ENCODE results near the gene PAK1IP1.
"Not testable (repeated sequence)": the region's sequence is repeated elsewhere in the genome, so short reads cannot be mapped to it uniquely, and the experiment has no call there.

Gene PAK1IP1

DNA sequence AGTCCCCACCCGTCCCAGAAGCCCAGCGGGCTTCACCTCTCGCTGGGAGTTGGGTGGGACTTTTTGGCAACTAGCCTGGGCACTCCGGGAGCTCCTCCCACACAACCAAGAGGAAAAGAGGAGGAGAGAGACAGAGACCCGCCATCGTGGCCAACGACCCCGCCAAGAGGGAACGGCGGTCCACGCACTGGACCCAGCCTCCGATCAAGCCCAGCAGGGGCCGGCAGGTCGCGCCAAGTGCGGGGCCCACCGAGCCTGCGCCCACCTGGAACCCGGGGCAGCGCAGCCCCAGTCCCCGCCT, 25.1 kb downstream of the PAK1IP1 start:
- H2AK5ac ChIP-seq (ENCODE audit: low read depth, low read length): peak overlapping the region; percentile 60
- no peaks in the 10 kb centered on the region for H3K27me3 ChIP-seq (ENCODE audit: control insufficient read depth in 3 of 3, insufficient read depth in 3 of 3, low read depth in 1 of 3, low read length in 3 of 3)

DNA sequence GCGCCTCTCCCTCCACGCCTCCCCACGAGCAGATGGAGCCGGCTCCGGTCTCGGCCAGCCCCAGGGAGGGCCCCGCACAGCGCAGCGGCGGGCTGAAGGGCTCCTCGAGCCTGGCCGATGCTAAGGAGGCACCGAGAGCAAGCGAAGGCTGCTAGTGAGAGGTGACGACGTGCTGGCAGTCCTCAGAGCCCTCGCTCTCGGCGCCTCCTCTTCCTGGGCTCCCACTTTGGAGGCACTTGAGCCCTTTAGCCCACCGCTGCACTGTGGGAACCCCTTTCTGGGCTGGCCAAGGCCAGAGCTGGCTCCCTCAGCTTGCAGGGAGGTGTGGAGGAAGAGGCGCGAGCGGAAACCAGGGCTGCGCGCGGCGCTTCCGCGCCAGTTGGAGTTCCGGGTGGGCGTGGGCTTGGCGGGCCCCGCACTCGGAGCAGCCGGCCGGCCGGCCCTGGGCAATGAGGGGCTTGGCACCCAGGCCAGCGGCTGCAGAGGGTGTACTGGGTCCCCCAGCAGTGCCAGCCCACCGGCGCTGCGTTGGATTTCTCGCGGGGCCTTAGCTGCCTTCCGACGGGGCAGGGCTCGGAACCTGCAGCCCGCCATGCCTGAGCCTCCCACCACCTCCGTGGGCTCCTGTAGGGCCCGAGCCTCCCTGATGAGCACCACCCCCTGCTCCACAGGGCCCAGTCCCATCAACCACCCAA, 25.6 kb downstream of the PAK1IP1 start:
- H3K14ac ChIP-seq (ENCODE audit: low read length): no peak overlapping the region
- no peaks in the 10 kb centered on the region for H3K27me3 ChIP-seq (ENCODE audit: control insufficient read depth in 3 of 3, insufficient read depth in 3 of 3, low read depth in 1 of 3, low read length in 3 of 3)
- no peak overlapping the region for H3K27ac ChIP-seq (replicated peaks; ENCODE audit: low read length)
- no peak overlapping the region for H2BK120ac ChIP-seq (ENCODE audit: low read depth, low read length)
- H2AK5ac ChIP-seq (ENCODE audit: low read depth, low read length): peak overlapping the region; percentile 60
- H3K4me3 ChIP-seq (ENCODE audit: low read length in 2 of 2): no peak overlapping the region
- H2BK5ac ChIP-seq (ENCODE audit: low read length): no peak overlapping the region
- peaks cover 2 to 15% of the 10 kb centered on the region in 2 donors for H3K9me3 ChIP-seq (replicated peaks in 1 of 2; ENCODE audit: control insufficient read depth in 2 of 2, insufficient read depth in 1 of 2, low read depth in 1 of 2, low read length in 2 of 2)
- no peak overlapping the region for H2BK15ac ChIP-seq (ENCODE audit: low read length)
- H2AFZ ChIP-seq (ENCODE audit: low read length): no peak overlapping the region
- no peak overlapping the region for H3K4ac ChIP-seq (ENCODE audit: low read length)
- H3K4me1 ChIP-seq (ENCODE audit: control insufficient read depth in 2 of 2, insufficient read depth in 1 of 2, low read depth in 1 of 2, low read length in 2 of 2): peaks cover 7 to 15% of the 10 kb centered on the region in 2 donors
- no peak overlapping the region for H3K18ac ChIP-seq (ENCODE audit: low read length)
- H3K4me2 ChIP-seq (ENCODE audit: insufficient read depth, low read length, poor library complexity, severe bottlenecking): no peak overlapping the region
- no peak overlapping the region for H3K9ac ChIP-seq (ENCODE audit: low read depth, low read length, poor library complexity)
- no peak overlapping the region for H2BK12ac ChIP-seq (ENCODE audit: low read length)
- H3K36me3 ChIP-seq (replicated peaks in 1 of 2; ENCODE audit: control insufficient read depth in 2 of 2, insufficient read depth in 2 of 2, low read length in 2 of 2): peaks cover 0 to 15% of the 10 kb centered on the region in 2 donors
- no CpG with 5 or more reads among the region's 49 CpGs for WGBS, 2 donors (ENCODE audit: extremely low coverage in 2 of 2, insufficient read length in 2 of 2, insufficient replicate concordance in 1 of 2)
- no peak overlapping the region for H4K8ac ChIP-seq (ENCODE audit: low read depth, low read length)
- no peak overlapping the region for H3K23ac ChIP-seq (ENCODE audit: low read depth, low read length, poor library complexity)
- no peak overlapping the region for H4K91ac ChIP-seq (ENCODE audit: low read depth, low read length, poor library complexity)
- DNase-seq (ENCODE audit: low spot score): no peak
- H3K79me1 ChIP-seq (ENCODE audit: low read depth, low read length): peaks cover 1% of the 10 kb centered on the region

More for the DNA sequence above, 25.1 kb downstream of the PAK1IP1 start:
- H3K79me1 ChIP-seq (ENCODE audit: low read depth, low read length): peaks cover 1% of the 10 kb centered on the region
- H3K4me2 ChIP-seq (ENCODE audit: insufficient read depth, low read length, poor library complexity, severe bottlenecking): no peak overlapping the region
- H3K27ac ChIP-seq (replicated peaks; ENCODE audit: low read length): no peak overlapping the region
- H2BK120ac ChIP-seq (ENCODE audit: low read depth, low read length): no peak overlapping the region
- peaks cover 7 to 12% of the 10 kb centered on the region in 2 donors for H3K4me1 ChIP-seq (ENCODE audit: control insufficient read depth in 2 of 2, insufficient read depth in 1 of 2, low read depth in 1 of 2, low read length in 2 of 2)
- no peak overlapping the region for H3K4ac ChIP-seq (ENCODE audit: low read length)
- no peak overlapping the region for H4K91ac ChIP-seq (ENCODE audit: low read depth, low read length, poor library complexity)
- DNase-seq (ENCODE audit: low spot score): no peak
- no peak overlapping the region for H2AFZ ChIP-seq (ENCODE audit: low read length)
- peaks cover 2 to 15% of the 10 kb centered on the region in 2 donors for H3K9me3 ChIP-seq (replicated peaks in 1 of 2; ENCODE audit: control insufficient read depth in 2 of 2, insufficient read depth in 1 of 2, low read depth in 1 of 2, low read length in 2 of 2)
- H3K9ac ChIP-seq (ENCODE audit: low read depth, low read length, poor library complexity): no peak overlapping the region
- H3K18ac ChIP-seq (ENCODE audit: low read length): no peak overlapping the region
- no peak overlapping the region for H3K14ac ChIP-seq (ENCODE audit: low read length)
- H2BK5ac ChIP-seq (ENCODE audit: low read length): no peak overlapping the region
- no CpG with 5 or more reads among the region's 21 CpGs for WGBS, 2 donors (ENCODE audit: extremely low coverage in 2 of 2, insufficient read length in 2 of 2, insufficient replicate concordance in 1 of 2)
- no peak overlapping the region for H3K23ac ChIP-seq (ENCODE audit: low read depth, low read length, poor library complexity)
- no peak overlapping the region for H2BK15ac ChIP-seq (ENCODE audit: low read length)
- no peak overlapping the region for H3K4me3 ChIP-seq (ENCODE audit: low read length in 2 of 2)
- H2BK12ac ChIP-seq (ENCODE audit: low read length): no peak overlapping the region
- no peak overlapping the region for H4K8ac ChIP-seq (ENCODE audit: low read depth, low read length)
- H3K36me3 ChIP-seq (replicated peaks in 1 of 2; ENCODE audit: control insufficient read depth in 2 of 2, insufficient read depth in 2 of 2, low read length in 2 of 2): peaks cover 0 to 10% of the 10 kb centered on the region in 2 donors

- not testable (repeated sequence) for DNase-seq (ENCODE audit: low spot score); H3K9ac ChIP-seq (ENCODE audit: low read depth, low read length, poor library complexity); H3K14ac ChIP-seq (ENCODE audit: low read length); H3K4ac ChIP-seq (ENCODE audit: low read length); H3K27ac ChIP-seq (replicated peaks; ENCODE audit: low read length); H4K8ac ChIP-seq (ENCODE audit: low read depth, low read length); H3K27me3 ChIP-seq (ENCODE audit: control insufficient read depth in 3 of 3, insufficient read depth in 3 of 3, low read depth in 1 of 3, low read length in 3 of 3); H2BK120ac ChIP-seq (ENCODE audit: low read depth, low read length); H3K18ac ChIP-seq (ENCODE audit: low read length); H3K4me3 ChIP-seq (ENCODE audit: low read length in 2 of 2); H2BK5ac ChIP-seq (ENCODE audit: low read length); H3K79me1 ChIP-seq (ENCODE audit: low read depth, low read length); H3K4me2 ChIP-seq (ENCODE audit: insufficient read depth, low read length, poor library complexity, severe bottlenecking); H3K23ac ChIP-seq (ENCODE audit: low read depth, low read length, poor library complexity); H2BK12ac ChIP-seq (ENCODE audit: low read length); H2BK15ac ChIP-seq (ENCODE audit: low read length); H4K91ac ChIP-seq (ENCODE audit: low read depth, low read length, poor library complexity)
- peaks cover 7 to 15% of the 10 kb centered on the region in 2 donors for H3K4me1 ChIP-seq (ENCODE audit: control insufficient read depth in 2 of 2, insufficient read depth in 1 of 2, low read depth in 1 of 2, low read length in 2 of 2)
- WGBS, 2 donors (ENCODE audit: extremely low coverage in 2 of 2, insufficient read length in 2 of 2, insufficient replicate concordance in 1 of 2): no CpG with 5 or more reads among the region's 17 CpGs
- peaks cover 2 to 15% of the 10 kb centered on the region in 2 donors for H3K9me3 ChIP-seq (replicated peaks in 1 of 2; ENCODE audit: control insufficient read depth in 2 of 2, insufficient read depth in 1 of 2, low read depth in 1 of 2, low read length in 2 of 2)
- H2AK5ac ChIP-seq (ENCODE audit: low read depth, low read length): peak overlapping the region; percentile 60
- peaks cover 2 to 23% of the 10 kb centered on the region in 2 donors for H3K36me3 ChIP-seq (replicated peaks in 1 of 2; ENCODE audit: control insufficient read depth in 2 of 2, insufficient read depth in 2 of 2, low read length in 2 of 2)
- peak overlapping the region; percentile 82 for H2AFZ ChIP-seq (ENCODE audit: low read length)
Observed at GRCh38 chr6:10720960-10721849, 26.4 kb downstream of the PAK1IP1 start.
